ENCODE data around the gene STRIP2. TPM values are rescaled to one million over a fixed set of nuclear protein-coding genes. Genes with fewer than 3 reads are reported as not detected.
"Not testable (repeated sequence)": the region's sequence is repeated elsewhere in the genome, so short reads cannot be mapped to it uniquely, and the experiment has no call there.

The STRIP2 gene
- total RNA-seq, 1 donor from 2014 or later, result 6.6 TPM

DNA sequence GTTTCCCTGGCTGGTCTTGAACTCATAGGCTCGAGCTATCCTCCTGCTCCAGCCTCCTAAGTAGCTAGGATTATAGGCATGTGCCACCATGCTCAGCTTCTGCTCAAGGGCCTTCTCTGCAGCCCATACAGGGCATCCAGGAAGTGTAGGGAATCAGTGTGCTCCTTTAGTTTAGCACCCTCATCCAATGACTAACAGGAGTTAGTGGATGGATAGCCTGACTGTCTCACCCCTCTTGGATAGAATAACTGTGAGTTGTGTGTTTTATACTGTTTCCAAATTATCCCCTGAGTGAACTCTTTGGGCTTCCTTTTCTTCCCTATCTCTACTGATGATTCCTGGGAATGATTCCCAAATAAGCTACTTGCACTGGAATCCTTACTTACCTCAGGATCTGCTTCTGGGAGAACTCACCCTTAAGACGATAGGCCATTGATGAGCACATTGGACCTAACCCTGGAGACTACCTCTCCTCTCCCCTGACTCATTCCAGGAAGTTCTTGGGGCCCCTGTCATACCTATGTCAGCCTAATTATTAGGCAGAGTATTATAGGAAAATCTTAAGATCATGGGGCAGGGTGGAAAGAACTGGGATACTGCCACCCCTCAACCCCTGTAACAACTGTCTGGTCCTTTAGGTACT, 18.5 kb downstream of the STRIP2 start:
- DNase-seq (ENCODE audit: low read depth, low spot score), result no peak

DNA sequence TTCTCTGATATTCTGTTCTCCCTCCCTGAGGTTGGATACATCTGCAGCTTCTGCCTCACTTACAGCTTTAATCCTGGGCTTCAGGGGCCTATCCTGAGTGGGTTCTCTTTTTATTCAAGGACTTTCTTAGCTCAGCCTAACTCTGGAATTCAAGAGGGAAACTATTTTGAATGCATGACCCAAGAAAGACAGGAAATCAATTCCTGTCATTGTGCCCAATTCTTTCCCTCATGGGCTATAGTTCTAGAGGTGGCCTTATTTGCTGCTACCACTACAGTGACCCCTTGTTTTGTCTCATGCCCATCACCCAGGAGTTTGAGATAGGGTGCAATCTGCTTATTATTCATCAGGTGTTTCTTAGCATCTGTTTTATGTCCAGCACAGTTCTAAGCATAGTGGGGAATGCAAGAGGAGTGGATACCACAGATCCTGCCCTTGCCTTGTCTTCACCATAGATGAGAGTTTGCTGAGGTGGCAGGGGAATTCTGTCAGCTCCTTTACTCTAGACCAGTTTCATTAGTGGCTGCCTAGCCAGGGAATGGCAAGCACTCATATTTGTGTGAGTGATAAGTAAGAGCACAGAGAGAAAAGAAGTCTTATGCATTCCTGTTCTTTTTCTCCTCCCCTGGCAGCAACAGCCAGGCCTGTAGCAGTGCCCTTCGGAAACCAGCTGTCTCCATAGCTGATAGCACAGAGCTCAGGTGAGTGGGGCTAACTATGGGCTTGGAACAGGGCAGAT, 19.4 kb downstream of the STRIP2 start:
- DNase-seq (ENCODE audit: low read depth, low spot score), result no peak

DNA sequence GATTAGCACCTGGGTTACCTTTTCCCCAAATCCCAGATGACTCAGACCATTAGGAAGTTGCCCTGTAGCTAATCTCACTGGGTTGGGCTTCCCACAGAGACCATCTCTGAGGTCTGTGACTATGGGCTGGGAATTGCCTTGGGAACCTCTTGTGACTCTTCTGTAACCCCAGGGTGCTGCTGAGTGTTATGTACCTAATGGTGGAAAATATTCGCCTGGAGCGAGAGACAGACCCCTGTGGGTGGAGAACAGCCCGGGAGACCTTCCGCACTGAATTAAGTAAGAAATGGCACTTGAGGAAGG, 20.0 kb downstream of the STRIP2 start:
- DNase-seq (ENCODE audit: low read depth, low spot score), result no peak

DNA sequence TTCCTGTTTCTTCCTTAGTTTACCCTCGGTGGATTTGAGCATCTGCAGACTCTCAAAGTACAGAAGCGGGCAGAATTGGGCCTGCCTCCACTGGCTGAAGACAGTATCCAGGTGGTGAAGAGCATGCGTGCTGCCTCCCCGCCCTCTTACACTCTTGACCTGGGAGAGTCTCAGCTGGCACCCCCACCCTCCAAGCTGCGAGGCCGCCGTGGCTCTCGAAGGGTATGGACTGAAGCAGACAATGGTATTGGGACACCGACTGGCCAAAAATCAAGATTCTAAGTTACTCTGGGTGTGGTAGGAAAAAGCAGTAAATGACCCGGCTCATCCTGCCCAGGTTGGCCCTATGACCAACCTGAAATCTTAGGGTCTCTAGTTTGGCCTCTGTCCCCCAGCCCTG, 22.2 kb downstream of the STRIP2 start:
- no peak for DNase-seq (ENCODE audit: low read depth, low spot score)

DNA sequence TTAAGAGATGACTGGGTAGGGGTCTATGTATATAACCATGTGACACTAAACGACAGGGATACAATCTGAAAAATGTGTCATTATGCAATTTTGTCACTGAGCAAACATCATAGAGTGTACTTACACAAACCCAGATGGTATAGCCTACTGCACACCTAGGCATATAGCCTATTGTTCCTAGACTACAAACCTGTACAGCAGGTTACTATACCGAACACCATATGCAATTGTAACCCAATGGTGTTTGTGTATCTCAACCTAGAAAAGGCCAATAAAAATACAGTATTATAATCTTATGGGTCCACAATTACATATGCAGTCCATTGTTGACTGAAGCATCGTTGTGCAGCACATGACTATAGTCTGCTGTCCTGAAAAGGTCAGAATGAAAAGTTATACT, 22.9 kb downstream of the STRIP2 start:
- no peak for DNase-seq (ENCODE audit: low read depth, low spot score)

DNA sequence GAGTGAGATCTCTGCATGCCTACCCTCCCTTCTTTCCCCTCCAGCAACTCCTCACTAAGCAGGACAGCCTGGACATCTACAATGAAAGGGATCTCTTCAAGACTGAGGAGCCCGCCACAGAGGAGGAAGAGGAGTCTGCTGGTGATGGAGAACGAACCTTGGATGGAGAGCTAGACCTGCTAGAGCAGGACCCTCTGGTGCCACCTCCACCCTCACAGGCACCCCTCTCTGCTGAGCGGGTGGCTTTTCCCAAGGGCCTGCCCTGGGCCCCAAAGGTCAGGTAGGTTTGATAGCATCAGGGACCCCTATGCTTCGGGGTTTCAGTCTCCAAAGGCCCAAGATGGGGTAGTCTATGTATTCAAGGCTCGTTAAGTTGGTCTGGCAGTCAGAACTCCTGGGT, 23.9 kb downstream of the STRIP2 start:
- DNase-seq (ENCODE audit: low read depth, low spot score), result no peak

DNA sequence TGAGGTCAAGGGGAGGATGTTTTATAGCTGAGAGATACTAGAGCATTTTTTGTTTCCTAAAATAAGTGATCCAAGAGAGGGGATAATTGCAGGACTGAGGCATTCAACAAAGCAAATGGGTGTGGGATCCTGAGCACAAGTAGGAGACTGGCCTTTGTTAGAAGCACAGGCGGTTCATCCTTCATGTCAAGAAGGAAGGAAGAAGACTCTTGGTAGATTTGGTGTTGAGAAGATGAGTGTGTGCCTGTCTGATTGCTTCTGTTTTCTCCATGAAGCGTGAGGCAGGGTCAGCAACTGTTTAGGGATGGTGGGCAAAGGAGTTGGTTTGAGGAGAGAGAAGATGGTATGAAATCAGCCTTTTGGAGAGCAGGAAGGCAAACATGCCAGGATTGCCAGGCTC, 27.6 kb downstream of the STRIP2 start:
- DNase-seq (ENCODE audit: low read depth, low spot score), result no peak

DNA sequence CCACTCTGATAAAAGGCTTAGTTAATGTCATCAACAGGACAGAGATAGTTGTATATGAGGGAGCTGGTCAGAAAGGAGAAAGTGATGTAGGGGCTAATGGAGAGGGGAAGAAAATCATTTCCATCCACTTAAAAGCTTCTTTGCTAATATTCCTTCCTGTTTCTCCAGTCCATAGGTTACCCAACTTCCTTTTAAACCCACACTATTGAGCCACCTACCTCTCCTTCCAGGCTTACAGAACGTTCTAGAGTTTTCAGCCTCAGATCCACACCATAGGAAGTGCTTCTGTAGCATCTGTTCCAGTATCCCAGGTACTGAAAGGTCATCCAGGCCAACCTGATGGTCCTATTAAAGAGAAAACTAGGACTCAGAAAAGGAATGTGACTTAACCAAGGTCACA, 28.2 kb downstream of the STRIP2 start:
- DNase-seq (ENCODE audit: low read depth, low spot score), result no peak

DNA sequence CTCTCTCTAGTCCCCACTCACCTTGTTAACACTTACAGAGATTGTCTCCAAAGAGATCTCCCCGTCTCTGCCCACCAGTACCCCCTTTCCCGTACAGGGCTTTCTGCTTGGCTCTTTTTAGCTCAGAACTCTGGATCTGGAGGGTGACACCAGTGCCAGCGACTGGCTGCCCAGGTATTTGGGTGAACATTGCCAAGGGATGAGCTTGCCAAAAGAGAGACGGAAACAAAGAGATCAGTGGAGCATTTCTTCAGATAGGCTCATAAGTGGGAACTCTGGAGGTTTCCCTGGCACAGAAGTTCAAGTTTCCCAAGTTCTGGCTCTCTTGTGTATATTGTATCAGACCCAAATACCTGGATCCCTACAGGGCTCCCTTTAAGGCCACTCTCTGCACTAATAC, 30.0 kb downstream of the STRIP2 start:
- DNase-seq (ENCODE audit: low read depth, low spot score), result no peak

DNA sequence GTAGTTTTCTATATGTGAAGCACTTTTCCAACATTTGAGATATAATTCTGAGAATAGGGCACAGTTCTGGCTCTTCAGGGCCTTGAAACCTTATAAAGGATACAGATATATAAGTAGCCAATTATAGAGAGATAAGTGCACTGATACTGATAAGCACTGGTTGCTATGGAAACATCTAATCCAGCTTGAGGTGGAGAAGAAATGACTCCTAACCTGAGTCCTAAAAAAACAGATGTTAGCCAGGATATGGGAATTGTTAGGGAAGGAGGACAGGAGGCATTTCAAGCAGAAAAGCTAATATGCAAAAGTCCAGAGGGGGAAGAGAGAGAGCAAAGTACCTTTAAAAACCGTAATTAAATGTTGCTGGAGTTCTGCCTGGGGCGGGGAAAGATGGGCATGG, 30.8 kb downstream of the STRIP2 start:
- no peak for DNase-seq (ENCODE audit: low read depth, low spot score)

DNA sequence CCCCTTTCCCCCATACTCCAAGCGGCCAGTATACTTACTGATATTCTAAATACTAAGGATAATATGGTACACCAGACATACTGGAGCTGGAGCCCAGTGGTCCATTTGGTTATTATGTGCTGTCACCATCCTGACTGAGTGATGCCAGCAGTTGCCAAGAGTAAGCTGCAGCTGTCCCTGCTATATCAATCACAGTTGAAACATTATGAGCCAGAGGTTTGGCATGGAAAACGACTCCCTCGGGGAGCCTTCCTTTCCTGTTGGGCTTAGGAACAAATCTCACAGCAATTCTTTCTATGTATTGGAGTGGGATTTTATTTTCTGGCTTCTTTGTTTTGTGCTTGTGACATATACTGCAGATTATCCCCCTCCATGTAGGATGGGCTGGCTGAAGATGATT, 32.6 kb downstream of the STRIP2 start:
- no peak for DNase-seq (ENCODE audit: low read depth, low spot score)

DNA sequence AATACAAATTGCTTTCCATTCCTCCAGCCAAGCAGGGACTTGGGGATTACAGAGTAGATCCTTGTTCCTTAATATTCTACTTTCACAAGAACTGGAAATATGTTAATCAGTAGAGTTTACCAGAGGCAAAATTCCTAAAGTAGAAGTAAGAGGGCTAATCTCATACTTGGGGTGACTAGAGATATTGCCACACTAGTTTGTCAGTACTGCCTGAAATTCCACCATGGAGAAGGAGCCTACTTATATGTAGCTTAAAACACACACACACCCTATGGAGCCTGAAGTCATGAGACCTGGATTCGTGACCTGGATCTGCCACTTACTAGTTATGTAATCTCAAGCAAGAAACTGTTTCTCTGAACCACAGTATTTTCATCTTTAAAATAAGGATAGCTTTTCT, 33.9 kb downstream of the STRIP2 start:
- DNase-seq (ENCODE audit: low read depth, low spot score), result no peak

DNA sequence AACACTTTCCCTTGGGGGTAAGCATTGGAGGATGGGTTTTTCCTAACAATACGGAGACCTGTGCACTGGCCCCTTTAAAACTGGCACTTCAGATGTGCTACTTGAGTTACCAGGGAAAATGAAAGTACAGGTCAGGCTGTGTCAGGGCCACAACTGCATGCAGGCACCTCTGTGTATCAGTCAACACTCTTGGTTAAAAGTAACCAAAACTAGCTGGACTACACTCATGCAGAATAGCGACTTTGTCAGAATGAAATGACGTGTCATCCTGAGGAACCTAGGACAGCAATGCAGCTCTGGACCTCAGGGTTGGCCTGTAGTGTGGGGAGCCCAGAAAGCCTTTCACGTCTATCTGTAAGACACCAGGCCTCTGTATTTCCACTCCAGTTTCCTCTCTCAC, 34.3 kb downstream of the STRIP2 start:
- no peak for DNase-seq (ENCODE audit: low read depth, low spot score)

DNA sequence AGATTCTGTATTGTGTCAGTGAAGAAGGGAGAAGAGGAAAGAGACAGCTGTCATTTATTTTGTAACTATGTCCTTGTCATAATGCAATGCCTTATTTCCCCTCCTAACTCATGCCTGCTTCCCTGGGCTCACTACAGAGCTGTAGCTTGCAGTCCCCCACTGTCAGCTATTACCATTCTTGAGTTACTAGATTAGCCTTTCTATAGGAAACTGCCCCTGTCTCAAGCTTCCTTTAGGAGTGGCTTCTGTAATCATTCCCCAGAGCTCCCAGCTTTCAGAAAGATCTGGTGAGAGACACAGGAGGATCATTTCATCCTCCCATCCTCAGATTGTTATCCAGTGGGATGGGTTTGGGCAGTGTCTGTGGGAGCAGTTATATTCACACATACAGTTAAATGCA, 35.7 kb downstream of the STRIP2 start:
- no peak for DNase-seq (ENCODE audit: low read depth, low spot score)

DNA sequence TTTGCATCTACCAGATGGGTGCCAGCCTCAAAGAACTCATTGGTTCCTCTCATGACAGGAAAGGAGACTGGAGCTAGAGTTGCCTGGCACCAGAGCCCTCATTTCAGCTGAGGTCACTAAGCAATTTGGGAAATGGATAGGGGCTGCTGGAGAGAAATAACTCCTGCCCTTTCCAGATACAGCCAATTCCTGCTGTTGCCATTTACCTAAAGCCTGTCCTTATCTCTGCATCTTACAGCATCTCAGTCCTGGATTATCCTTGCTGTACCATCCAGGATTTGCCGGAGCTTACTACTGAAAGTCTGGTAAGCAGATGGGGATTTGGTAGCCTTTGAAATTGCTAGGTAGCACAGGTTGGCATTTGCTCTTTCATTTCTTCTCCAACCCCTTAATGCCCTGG, 36.2 kb downstream of the STRIP2 start:
- no peak for DNase-seq (ENCODE audit: low read depth, low spot score)

DNA sequence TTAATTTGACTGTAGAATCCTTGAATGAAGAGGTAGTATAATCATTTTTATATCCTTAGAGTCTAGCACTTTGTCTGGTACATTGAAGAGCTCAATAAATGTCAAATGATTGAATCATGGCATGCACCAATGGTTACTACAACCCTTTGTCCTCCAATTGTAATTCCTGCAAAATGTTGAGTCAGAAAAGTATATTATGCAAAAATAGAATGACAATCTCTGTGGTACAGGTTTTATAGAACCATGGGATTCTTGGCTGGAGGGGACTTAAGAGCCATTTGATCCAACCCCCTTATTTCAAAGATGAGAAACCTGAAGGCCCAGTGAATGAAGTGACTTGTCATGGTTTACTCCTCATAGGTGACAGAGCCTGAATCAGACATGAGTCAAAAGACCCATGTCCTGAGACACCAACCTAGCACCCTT, 37.2 kb downstream of the STRIP2 start:
- DNase-seq (ENCODE audit: low read depth, low spot score), result no peak

DNA sequence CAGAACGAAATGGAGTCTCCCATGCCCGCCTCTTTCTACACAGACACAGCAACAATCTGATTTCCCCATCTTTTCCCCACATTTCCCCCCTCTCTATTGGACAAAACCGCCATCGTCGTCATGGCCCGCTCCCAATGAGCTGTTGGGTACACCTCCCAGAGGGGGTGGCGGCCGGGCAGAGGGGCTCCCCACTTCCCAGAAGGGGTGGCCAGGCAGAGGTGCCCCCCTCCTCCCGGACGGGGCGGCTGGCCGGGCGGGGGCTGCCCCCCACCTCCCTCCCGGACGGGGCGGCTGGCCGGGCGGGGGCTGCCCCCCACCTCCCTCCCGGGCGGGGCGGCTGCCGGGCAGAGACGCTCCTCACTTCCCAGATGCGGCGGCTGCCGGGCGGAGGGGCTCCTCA, 41.7 kb downstream of the STRIP2 start:
- not testable (repeated sequence) for DNase-seq (ENCODE audit: low read depth, low spot score)

DNA sequence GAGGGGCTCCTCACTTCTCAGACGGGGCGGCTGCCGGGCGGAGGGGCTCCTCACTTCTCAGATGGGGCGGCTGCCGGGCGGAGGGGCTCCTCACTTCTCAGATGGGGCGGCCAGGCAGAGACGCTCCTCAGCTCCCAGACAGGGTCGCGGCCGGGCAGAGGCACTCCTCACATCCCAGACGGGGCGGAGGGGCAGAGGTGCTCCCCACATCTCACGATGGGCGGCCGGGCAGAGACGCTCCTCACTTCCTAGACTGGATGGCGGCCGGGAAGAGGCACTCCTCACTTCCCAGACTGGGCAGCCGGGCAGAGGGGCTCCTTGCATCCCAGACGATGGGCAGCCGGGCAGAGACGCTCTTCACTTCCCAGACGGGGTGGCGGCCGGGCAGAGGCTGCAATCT, 42.2 kb downstream of the STRIP2 start:
- not testable (repeated sequence) for DNase-seq (ENCODE audit: low read depth, low spot score)

DNA sequence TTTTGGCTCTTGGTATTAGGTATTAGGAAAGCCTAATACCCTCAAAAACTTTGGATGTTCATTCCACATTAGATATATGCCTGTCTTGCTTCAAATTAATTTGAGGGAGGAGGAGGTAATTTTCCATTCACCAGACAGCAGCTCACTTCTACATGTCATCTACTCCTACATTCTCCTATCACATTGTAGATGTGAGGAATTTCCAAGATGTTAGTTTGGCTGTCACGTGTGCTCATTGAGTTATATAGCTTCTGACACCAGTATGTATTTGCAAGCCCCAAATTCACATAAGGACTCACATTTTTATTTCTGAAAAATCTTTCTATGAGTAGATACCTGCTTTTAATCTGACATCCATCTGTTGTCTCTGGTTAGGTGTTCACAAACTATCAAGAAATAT, 45.6 kb downstream of the STRIP2 start:
- no peak for DNase-seq (ENCODE audit: low read depth, low spot score)

DNA sequence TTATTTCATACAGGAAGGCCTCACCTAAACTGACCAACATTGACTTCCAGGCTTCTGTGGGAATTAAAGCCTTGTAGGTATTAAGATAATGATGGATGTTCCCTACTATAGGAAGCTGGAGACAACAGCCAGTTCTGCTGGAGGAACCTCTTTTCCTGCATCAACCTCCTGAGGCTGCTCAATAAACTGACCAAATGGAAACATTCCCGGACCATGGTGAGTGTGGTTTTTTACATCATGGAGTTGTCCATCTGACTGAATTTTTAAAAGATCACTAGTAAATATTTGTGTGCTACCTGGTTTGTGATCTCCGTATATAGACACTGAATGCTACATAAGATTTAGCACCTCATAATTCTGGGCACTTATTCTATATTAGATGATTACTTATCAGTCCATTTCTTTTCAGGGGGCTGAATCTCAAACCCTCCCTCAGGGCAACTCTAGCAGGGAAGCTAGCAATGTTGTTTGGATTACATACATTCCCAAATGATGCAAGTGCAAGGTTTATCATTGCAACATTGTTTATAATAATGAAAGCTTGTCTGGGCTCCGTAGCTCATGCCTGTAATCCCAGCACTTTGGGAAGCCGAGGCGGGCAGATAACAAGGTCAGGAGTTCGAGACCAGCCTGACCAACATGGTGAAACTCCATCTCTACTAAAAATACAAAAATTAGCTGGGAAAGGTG, 46.6 kb downstream of the STRIP2 start:
- no peak for DNase-seq (ENCODE audit: low read depth, low spot score)

DNA sequence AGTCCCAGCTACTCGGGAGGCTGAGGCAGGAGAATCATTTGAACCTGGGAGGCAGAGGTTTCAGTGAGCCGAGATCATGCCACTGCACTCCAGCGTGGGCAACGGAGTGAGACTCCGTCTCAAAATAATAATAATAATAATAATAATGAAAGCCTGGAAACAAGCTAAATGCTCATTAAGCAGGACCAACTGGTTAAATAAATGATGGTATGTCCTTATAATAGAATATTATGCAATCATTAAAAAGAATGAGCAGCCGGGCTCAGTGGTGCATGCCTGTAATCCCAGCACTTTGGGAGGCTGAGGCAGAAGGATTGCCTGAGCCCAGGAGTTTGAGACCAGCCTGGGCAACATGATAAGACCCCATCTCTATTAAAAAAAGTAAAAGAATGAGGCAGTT, 47.1 kb downstream of the STRIP2 start:
- not testable (repeated sequence) for DNase-seq (ENCODE audit: low read depth, low spot score)

DNA sequence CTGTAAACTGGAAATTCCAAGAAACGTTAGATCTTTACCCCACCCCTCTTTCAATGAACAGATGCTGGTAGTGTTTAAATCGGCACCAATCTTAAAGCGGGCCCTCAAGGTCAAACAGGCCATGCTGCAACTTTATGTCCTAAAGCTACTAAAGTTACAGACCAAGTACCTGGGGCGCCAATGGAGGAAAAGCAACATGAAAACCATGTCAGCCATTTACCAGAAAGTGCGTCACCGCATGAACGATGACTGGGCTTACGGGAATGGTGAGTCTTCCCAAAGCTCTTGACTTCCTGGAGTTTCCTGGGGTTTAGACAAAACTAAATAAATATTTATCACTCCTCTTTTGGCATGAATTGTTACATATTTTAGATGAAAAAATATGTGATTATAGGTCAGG, 48.5 kb downstream of the STRIP2 start:
- no peak for DNase-seq (ENCODE audit: low read depth, low spot score)

DNA sequence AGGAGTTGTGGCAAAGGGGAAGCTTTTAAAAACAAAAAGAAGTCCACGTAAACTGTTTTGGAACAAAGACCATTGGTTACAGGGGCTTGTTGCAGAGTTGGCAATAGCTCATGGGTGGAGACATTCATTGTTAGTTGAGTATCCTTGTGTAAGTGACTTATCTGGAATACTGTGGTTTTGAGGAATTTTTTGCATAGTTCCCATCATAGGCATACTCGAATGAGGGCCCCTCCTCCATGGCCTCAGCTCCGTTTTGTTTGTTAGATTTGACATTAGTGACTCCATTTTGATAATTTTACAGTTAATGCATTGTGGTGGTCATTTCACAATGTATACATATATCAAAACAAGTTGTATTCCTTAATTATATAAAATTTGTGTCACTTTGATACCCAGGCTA, 55.3 kb downstream of the STRIP2 start:
- DNase-seq (ENCODE audit: low read depth, low spot score), result no peak

Data from pulmonary artery endothelial cell (primary cell).